NCI-H1417 (cell line): Measurements from ENCODE around the gene VWDE.
"Not testable (repeated sequence)": the region's sequence is repeated elsewhere in the genome, so short reads cannot be mapped to it uniquely, and the experiment has no call there.

Experiments
- DNase-seq, 3 experiments: peaks; one replicate each; lab custom pipeline; 2025; lab: John Stamatoyannopoulos, UW

The VWDE gene

DNA sequence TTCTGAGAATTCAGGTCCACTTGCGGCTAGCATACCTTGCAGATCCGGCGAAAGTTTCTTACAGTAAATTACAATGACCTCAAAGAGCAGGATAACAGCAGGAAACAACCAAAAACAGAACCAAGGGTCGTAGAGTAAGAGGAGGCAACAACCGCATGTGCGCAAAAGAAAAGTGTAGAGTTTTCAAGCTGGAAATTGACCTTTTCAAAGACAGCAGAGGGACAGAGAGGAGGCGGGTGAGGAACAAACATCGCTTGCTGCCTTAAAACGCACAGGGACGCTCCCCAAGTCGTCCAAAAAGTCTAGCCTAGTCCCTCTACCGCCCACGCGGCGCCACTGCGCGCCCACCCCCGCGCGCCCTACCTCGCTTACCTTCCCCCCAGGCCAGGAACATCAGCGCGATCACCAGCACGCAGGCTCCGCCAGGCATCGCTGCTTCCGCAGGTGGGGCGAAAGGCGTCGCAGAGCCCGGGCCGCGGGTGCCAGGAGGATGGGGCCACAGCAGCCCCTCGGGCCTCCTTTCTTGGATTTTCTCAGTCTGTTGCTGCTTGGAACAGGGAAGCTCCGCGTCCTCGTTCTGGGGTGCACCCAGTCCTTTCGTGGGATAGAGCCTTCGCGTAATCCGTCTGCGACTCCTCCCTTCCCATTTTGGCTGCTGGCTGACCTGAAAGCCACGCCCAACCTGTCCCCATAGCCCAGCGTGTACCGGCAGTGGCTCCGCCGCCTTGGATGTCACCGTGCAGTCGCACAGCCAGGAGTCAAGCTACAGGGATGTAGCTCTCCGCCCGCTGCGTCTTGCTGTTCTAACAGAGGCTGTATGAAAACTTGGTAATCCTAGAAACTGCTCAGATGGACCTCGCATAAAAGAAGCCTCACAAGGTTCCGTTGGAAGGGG, at the start of gene VWDE:
VWDE (minus strand) TSS at position 579 of the 895 bp plus-strand sequence; CDS start at position 430, 149 bp downstream.
- peak; percentile 91 to 97 (median 96) for DNase-seq

DNA sequence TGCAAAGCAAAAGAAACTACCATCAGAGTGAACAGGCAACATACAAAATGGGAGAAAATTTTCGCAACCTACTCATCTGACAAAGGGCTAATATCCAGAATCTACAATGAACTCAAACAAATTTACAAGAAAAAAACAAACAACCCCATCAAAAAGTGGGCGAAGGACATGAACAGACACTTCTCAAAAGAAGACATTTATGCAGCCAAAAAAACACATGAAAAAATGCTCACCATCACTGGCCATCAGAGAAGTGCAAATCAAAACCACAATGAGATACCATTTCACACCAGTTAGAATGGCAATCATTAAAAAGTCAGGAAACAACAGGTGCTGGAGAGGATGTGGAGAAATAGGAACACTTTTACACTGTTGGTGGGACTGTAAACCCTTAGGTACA, 49.5 kb upstream of the VWDE start:
- not testable (repeated sequence) for DNase-seq

DNA sequence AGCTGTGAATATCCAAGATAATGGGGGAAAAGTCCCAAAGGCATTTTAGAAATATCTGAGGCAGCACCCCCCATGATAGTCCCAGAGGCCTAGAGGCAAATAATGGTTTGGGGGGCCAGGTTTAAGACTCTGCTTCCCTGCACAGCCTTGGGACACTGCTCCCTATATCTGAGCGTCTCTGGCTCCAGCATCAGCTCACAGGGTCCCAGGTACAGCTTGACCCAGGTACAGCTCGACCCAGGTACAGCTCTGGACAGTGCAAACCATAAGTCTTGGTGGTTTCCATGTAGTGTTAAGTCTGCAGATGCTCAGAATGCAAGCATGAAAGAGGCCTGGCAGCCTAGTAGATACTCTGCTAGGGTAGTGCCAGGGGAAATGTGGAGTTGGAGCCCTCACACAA, 47.0 kb upstream of the VWDE start:
- DNase-seq: no peak

DNA sequence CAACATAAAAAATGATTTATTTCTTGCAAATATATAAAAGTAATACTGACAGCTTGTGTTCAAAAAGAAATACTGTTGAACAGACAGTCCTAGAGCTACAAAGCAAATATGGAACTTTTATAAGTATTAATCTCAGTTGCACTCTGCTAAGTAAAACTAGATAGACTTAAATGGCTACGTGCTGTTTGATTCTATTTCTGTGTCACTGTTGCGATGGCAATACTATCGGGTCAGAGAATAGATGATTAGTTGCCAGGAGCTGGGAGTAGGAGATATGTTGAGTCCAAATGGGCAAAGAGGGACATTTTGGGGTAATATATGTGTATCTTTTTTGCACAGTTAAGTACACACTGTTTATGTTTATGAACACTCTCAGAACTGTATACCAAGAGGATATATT, 41.1 kb upstream of the VWDE start:
- no peak for DNase-seq

DNA sequence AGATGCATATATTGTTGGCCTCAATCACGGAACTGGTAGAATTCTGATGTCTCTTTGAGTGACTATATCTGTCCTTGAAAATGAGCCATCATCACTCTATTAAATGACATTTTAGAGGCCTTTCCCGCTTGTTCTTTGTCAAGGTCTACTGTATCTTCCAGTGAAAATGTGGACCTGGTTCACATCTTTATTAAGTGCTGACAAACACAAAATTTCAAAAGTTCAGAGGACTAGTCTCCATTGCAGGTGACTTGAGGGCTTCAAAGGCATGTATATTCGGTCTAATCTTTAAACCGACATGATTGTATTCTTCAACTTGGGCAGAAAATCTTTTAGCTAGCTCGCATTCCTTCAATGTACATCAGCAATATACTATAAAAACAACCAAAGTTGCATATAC, 36.6 kb upstream of the VWDE start:
- no peak for DNase-seq

DNA sequence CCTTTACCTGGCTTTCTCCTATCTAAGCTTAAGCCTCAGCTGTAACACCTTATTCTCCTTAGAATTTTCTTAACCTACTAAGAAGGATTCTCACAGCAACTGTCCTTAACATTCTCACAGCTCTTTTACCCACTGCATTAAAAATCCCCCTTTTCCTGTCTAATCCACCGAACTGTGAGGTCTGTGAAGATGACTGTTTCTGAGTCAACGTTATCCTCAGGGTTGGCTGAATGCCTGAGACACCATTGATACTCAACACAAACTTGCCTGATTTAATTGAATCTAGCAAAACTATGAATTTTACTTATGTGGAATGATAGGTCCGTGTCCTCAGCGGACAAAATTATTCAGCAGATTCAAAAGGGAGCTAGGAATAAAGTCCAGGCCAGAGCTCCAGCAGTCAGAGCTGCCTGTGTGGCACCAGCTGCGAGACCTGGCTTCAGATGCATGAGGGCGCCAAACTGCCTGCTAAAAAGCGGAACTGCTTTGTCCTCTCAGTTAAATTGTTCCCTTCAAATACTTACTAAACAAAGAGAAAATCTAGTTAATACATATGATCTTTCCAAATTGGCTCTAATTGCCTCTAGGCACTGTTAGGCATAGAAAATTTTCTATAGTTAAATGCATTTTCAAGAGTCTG, 33.4 kb upstream of the VWDE start:
- DNase-seq: peak in 2 of 3 experiments; percentile 72 to 91

DNA sequence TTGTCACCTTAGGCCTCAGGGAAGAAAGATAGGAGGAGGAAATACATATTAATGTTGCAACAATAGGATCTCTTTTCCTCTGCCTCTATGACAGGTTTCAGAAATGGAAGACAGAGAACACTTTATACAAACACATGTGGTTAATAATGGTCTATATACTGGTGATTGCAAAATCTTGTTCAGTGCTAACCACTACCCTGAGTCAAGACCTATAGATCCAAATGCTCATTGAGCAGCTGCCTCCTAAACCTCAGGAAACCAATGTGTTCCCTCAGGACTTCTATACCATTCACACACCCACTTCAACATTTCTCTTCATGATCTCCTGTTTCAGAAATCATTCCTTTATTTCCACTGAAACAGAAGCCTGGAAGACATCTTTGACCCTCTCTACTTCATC, 32.5 kb upstream of the VWDE start:
- no peak for DNase-seq

DNA sequence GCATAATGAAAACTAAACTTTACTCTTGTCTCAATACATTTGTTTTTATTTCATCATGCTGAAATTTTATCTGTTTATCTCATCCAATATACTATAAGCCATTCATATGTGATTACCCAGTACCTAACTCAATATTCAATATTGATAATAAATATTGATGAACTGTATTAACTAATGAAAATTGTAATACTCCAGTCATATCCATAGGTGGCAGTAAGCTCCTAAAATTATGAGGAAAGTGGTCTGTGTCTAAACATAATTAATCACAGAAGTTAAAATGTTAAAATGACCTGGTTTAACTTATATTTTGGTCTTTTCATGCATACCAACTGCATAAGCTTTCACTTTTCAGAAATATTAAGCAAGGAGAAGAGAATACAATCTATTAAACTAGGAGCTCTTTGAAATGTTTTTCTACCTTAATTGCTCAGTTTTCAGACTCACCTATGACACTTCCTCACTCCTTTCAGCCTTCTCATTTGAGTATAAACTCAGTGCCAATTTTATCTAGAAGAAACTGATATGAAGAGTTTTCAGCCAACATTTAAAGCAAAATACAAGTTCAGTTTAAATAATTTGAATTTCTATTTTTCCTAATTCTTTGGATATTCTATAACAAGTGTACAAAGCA, 30.5 kb upstream of the VWDE start:
- DNase-seq: peak in 1 of 3 experiments; percentile 42

DNA sequence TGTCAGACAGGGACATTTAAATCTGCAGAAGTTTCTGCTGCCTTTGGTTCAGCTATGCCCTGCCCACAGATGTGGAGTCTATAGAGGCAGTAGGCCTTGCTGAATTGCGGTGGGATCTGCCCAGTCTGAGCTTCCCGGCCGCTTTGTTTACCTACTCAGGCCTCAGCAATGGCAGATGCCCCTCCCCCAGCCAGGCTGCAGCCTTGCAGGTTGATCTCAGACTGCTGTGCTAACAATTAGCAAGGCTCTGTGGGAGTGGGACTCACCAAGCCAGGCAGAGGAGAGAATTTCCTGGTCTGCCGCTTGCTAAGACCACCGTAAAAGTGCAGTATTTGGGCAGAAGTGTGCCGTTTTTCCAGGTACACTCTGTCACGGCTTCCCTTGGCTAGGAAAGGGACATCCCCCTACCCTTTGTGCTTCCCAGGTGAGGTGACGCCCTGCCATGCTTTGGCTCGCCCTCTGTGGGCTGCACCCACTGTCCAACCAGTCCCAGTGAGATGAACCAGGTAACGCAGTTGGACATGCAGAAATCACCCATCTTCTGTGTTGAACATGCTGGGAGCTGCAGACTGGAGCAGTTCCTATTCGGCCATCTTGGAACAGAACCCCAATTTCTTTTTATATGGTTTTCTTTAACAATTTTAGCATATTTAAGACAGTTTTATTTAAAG, 28.4 kb upstream of the VWDE start:
- peak in 1 of 3 experiments; percentile 37 for DNase-seq

DNA sequence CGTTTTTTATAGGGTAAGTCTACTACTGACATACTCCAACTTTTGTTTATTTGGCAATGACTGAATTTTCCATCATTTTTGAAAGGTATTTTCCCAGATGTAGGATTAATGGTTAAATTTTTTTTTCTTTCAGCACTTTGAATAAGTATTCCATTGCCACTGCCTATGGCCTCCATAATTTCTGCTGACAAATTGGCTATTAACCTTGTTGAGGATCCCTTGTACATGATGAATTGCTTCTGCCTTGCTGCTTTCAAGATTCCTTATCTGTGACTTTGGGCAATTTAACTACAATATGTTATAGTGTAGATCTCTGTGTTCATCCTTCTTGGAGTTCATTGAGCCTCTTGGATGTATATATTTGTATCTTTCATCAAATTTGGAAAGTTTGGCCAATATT, 21.6 kb upstream of the VWDE start:
- DNase-seq: no peak

DNA sequence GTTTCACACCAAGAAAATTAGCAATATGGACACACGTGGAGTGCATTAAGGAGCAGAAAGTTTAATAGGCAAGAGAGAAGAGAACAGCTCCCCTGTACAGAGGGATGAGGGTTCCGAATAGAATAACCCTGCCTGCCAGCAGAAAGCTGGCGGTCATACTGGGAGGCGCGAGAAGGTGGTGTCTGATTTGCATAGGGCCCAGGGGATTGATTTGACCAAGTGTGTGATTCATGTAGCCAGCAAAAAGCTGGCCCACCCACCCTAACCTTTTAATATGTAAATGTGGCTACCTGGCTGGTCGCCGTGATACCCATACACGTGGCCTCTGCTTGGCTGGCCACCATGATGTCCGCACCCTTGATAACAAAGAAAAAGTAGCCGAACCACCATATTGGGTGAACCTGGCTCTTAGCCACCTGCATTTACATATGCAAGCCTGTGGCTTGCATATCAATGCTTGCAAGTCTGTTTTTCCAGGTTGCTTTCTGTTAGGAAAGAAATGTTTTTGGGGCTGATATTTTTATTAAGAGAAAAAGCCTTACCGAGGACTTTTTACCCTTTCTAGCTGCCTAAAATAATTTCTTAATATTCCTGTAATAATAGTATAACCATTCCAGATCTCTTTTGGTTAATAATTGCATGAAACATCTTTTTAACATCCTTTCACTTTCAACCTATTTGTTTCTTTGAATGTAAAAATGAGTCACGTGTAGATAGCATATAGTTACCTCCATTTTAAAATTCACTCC, 20.5 kb upstream of the VWDE start:
- no peak for DNase-seq

DNA sequence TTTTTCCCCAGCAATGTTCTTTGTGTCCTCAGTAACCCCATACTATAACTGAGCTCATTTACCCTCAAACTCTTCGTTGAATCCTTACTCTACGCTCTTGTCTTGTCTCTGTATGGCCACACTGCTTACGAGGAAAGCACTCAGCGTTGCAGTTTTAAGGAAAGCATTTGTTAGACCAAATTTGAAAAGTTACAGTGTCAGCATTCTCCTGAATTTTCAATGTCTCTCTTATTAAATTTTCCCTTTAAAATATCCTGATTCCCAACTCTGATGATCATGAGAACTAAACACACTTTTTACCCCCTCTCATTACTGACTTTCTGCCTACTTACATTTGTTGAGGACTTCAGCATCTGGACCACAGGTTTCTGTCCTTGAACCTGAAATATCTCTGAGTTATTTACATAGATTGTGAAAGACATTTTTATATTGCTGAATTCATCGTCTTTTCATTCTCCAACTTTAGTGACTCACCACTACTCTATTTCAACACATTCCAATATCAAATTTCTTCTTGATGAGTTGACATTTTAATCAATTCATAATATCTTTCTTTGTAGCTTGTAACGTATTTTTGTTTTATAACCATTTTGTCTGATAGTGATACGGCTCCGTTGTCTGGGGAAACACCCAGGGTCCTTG, 19.8 kb upstream of the VWDE start:
- DNase-seq: no peak

DNA sequence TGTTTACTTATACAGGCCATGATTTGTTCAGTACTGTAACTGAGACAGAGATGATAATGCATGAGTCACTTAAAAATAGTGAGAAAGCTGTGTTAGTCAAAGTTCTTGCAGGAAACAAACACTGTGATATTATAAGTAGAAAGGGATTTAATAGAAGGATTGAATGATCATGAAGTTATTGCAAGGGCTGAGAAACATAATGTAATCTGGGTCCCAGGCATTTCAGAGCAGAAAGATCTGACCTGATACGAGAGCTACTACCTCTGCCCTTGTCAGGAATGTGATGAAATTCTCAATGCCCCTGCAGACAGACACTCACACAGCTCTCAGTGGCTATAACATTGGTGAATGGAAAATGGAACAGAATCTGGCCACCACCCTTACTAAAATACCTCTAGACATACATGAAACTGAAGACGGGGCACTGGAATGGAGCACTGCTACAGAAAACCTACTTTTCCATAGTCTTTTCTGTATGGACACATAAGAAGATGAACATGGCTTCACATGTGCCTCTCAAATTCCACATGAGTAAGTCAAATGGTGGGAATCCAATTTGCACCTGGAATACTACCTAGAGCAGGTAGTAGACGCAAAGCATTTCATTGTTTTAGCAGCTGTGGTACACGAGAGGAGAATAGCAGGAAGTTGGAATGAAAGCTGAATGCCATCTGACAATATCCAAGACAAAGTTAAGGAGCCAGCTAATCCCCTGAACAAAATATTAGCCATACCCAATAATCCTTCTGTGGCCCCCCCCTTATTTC, 19.1 kb upstream of the VWDE start:
- DNase-seq: no peak

DNA sequence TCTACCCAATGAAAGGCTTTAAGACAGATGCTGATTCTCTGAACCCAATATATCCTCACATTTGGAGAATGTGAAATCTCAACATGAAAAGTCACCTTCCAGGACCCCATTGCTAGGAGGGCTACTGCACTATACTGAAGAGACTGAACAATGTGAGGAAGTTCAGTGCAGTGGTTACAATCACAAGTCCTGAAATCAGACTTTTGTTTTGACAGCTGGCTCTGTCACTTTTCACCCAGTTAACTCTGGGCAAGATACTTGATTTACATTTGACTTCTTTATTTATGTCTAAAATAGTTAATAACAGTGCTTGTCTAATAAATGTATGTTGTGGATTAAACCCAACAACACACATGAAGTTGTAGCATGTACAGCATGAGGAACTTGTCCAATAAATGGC, 14.8 kb upstream of the VWDE start:
- DNase-seq: no peak

DNA sequence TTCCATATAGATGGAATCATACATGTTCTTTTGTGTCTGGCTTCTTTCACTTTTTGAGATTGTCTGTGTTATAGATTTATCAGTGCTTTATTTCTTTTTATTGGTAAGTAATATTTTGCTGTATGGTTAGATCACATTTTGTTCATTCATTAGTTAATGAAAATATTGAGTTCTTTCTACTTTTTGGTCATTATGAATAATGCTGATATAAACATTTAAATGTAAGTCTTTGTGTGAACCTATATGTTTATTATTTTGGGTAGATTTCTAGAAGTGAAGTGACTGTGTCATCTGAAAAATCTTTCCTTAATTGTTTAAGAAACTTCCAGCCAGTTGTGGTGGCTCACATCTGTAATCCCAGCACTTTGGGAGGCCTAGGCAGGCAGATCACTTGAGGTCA, 11.4 kb upstream of the VWDE start:
- no peak for DNase-seq

DNA sequence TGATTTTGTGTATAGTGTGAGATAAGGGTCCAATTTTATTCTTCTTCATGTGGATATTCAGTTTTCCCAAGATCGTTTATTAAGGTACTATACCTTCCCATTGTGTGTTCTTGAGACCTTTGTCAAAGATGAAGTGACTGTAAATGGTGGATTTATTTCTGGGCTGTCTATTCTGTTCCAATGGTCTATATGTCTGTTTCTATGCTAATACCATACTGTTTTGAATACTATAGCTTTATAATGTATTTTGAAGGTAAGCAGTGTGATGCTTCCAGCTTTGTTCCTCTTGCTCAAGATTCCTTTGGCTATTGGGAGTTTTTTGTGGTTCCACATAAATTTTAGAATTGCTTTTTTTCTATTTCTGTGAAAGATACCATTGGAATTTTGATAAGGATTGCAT, 8.7 kb upstream of the VWDE start:
- DNase-seq: no peak

DNA sequence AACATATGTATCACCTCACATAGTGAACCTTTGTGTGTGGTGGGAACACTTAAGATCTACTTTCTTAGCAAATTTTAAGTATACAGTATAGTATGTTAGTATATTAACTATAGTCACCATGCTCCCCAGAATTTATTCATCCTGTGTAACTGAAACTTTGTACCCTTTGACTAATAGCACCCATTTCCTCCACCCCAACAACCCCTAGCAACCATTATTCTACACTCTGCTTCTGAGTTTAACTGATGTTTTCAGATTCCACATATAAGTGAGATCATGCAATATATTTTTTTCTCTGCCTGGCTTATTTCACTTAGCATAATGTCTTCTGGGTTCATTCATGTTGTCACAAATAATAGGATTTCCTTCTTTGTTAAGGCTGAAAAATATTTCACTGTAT, 6.9 kb upstream of the VWDE start:
- DNase-seq: no peak

DNA sequence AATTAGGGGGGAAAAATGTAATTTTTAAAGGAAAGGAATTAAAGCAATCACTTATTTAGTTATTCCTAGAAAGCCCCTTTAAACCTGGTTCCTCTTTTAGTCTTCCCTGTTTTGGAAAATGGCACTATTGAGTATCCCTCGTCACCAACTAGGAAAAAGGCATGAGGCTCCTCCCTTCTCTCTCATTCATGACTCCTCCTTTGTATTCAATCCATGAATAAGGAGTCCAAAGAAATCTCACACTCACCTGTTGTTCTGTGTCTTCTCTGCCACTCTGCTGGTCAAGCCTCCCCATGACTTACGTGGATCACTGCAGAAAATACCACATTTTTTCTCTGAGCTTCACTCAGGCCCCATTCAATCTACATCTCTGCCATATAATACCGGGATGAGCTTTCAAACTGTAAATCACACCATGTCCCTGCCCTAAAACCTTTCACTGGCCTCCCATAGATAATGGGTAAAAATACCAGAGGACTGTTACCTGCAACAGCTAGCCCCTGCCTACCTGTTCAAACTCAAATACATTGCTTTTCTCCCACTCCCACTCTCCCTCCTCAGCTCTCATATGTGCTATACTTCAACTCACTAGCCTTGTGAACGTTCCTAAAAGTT, 5.5 kb upstream of the VWDE start:
- DNase-seq: no peak

DNA sequence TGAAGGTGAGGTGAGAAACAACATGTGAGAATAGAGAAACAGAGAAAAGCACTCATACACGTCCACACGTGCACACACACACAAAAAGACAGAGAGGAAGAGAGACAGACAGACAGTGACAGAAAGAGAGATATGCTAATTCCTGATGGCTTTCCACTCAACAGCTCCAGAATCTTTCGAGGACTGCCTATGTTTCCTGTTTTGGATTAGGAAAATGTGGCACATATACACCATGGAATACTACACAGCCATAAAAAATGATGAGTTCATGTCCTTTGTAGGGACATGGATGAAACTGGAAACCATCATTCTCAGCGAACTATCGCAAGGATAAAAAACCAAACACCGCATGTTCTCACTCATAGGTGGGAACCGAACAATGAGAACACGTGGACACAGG, 4.0 kb upstream of the VWDE start:
- not testable (repeated sequence) for DNase-seq

DNA sequence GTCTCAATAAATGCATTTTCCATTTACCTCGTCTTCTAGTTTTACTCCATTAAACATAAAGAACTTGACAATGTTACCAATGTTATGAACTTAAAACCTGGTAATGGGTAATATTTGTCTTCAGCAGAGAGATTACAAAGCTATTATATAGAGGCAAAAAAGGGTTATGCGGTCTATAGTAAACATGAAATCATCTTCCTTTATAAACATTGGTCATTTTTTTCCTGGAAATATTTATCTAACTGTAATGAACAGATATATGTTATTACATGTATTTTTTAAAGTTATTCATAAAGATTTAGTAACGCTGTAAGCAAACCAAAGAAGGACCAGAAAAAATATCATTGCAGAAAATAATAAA, 1.3 kb downstream of the VWDE start:
- DNase-seq: no peak
